Central memory CD8-positive, alpha-beta T cell (primary cell): ENCODE data around the gene ZNF451.
"Not testable (repeated sequence)": the region's sequence is repeated elsewhere in the genome, so short reads cannot be mapped to it uniquely, and the experiment has no call there.

Source experiments
- ATAC-seq: fragments of 150-1000 bp; cut with Tn5 transposase; replicated peaks from 2 replicates; pipeline ENCODE4 v1.10.0; 2022; ENCODE audit warnings: mild to moderate bottlenecking, moderate FRiP score, moderate number of reproducible peaks; ENCODE audit not compliant: poor library complexity, severe bottlenecking; ENCODE audit errors: extremely low read depth
- DNase-seq, 2 donors: peaks; one replicate each; pipeline ENCODE4 v3.0.0; 2021; ENCODE audit warnings: low spot score in 2 of 2
- H3K27ac Mint-ChIP-seq: one replicate; pipeline ENCODE4 v1.8.0; 2022; ENCODE audit warnings: low read depth, mild to moderate bottlenecking, moderate library complexity, mixed read lengths
- H3K27me3 Mint-ChIP-seq: one replicate; pipeline ENCODE4 v1.8.0; 2022; ENCODE audit warnings: mixed read lengths
- H3K36me3 Mint-ChIP-seq: one replicate; pipeline ENCODE4 v1.8.0; 2022; ENCODE audit warnings: mild to moderate bottlenecking, moderate library complexity, mixed read lengths; ENCODE audit not compliant: insufficient read depth
- H3K4me1 Mint-ChIP-seq: one replicate; pipeline ENCODE4 v1.8.0; 2022; ENCODE audit warnings: mixed read lengths
- H3K4me3 Mint-ChIP-seq: one replicate; pipeline ENCODE4 v1.8.0; 2022; ENCODE audit warnings: mild to moderate bottlenecking, moderate library complexity, mixed read lengths
- H3K9me3 Mint-ChIP-seq: one replicate; pipeline ENCODE4 v1.8.0; 2022; ENCODE audit warnings: mixed read lengths

The ZNF451 gene

DNA sequence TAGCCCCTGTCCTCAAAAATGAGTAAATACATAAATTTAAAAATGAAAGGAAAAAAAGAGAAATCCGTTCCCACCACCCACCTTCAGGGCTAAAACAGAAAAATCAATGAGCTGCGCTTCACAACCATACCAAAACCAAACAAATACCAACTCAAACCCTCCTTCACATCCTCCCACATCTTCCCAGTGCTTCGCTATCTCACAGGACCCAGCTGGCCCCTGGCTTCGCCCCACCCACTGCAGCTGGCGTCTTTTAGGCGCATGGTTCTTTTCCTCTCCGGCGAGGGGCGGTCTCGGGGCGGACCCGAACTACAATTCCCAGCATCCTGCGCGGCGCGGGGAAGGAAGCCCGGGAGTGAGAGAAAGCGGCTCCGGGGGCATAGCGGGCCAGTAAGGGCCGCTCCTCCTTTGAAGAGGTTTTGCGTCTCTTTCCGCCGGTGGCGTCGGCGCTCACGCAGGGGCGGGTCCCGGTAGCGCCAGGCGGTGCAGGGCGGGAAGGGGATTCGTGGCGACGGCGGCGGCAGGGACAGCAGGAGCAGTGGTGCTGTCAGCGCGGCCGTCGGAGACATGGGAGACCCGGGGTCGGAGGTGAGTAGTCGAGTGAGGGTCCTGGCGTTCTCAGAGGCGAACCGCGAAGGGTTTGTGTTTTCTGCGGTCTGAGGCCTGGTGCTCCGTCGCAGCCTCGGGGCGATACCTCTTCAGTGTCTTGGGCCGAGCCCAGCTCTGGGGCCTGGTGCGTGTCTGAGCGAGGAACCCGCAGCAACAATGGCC lies at the start of gene ZNF451:
Gene ZNF451, plus strand, starts transcription at position 502 of the 771 bp plus-strand sequence. Its CDS starts 66 bp downstream, at position 568.
- ATAC-seq (peak; percentile 88), DNase-seq (peak; percentile 90 to 94)
- Mint-ChIP-seq H3K4me1 (peaks cover 34% of the 10 kb centered on the region), H3K27me3 (no peaks in the 10 kb centered on the region), H3K4me3 (peak within 1 kb of the TSS; percentile 83), H3K36me3 (peaks cover 22% of the 10 kb centered on the region), H3K27ac (peak within 1 kb of the TSS; percentile 92), H3K9me3 (no peaks in the 10 kb centered on the region)

GRCh38 chr6:57044061-57044460 lies 45.9 kb upstream of the ZNF451 start:
- not testable (repeated sequence) for H3K9me3 Mint-ChIP-seq, ATAC-seq, H3K4me3 Mint-ChIP-seq, H3K36me3 Mint-ChIP-seq, DNase-seq, H3K27ac Mint-ChIP-seq
- Mint-ChIP-seq H3K27me3 (peaks cover 52% of the 10 kb centered on the region), H3K4me1 (peaks cover 24% of the 10 kb centered on the region)

- Mint-ChIP-seq H3K36me3 (peaks cover 8% of the 10 kb centered on the region), H3K9me3 (no peaks in the 10 kb centered on the region), H3K4me1 (peaks cover 29% of the 10 kb centered on the region), H3K27me3 (peaks cover 47% of the 10 kb centered on the region), H3K4me3 (no peak overlapping the region), H3K27ac (no peak overlapping the region)
- ATAC-seq (no peak), DNase-seq (no peak)
Observed at GRCh38 chr6:57044568-57044967, 45.4 kb upstream of the ZNF451 start.

- H3K4me1 Mint-ChIP-seq, result peaks cover 33% of the 10 kb centered on the region
- peak within 1 kb of the TSS; percentile 92 for H3K27ac Mint-ChIP-seq
- H3K27me3 Mint-ChIP-seq, result peaks cover 27% of the 10 kb centered on the region
- DNase-seq (peak; percentile 54 to 55), ATAC-seq (peak; percentile 69)
- peaks cover 11% of the 10 kb centered on the region for H3K36me3 Mint-ChIP-seq
- not testable (repeated sequence) for H3K9me3 Mint-ChIP-seq
- peak within 1 kb of the TSS; percentile 97 for H3K4me3 Mint-ChIP-seq
Observed at GRCh38 chr6:57046332-57047256, 43.4 kb upstream of the ZNF451 start, which contains the start of gene KIAA1586. TSS of gene KIAA1586 (plus strand) at chr6:57046693. CDS start at chr6:57046756, 63 bp downstream.

DNA sequence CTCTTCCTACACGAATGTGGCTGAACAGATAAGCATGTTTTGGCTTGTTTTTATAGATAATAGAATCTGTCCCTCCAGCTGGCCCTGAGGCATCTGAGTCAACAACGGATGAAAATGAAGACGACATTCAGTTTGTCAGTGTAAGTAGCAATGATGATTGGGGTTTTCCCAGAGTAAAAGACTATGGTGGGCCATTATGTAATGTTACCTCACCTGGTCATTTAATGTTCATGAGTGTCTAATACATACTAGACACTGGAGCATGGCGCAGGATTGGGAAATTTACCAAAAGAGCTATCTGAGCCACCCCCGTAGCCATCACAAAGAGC lies 42.8 kb upstream of the ZNF451 start:
- H3K27ac Mint-ChIP-seq, DNase-seq, H3K9me3 Mint-ChIP-seq, H3K4me3 Mint-ChIP-seq: not testable (repeated sequence)
- ATAC-seq, result peak; percentile 60
- Mint-ChIP-seq H3K4me1 (peaks cover 33% of the 10 kb centered on the region), H3K36me3 (peaks cover 13% of the 10 kb centered on the region), H3K27me3 (peaks cover 21% of the 10 kb centered on the region)

DNA sequence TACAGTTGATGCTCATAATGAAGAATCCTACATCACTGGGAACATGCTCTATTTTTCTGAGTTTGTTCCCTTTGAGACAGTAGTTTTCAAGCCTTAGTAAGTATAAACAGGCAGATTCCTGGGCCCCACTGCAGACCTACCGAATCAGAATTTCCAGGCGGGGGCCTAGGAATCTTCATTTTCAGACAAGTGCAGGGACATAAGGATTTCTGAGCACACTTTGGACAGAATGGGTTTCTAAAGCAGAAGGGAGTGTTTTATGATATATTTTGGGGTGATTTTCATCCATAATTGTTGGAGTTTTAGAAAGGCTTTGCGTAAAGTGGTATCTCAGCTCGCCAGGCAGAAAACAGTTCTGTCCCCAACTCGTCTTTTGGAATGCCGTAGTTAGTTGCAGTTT lies 42.1 kb upstream of the ZNF451 start:
- H3K4me3 Mint-ChIP-seq, result peak overlapping the region; percentile 41
- peak overlapping the region; percentile 67 for H3K27ac Mint-ChIP-seq
- peaks cover 33% of the 10 kb centered on the region for H3K4me1 Mint-ChIP-seq
- not testable (repeated sequence) for DNase-seq, ATAC-seq, H3K9me3 Mint-ChIP-seq
- peaks cover 16% of the 10 kb centered on the region for H3K27me3 Mint-ChIP-seq
- H3K36me3 Mint-ChIP-seq, result peaks cover 17% of the 10 kb centered on the region

DNA sequence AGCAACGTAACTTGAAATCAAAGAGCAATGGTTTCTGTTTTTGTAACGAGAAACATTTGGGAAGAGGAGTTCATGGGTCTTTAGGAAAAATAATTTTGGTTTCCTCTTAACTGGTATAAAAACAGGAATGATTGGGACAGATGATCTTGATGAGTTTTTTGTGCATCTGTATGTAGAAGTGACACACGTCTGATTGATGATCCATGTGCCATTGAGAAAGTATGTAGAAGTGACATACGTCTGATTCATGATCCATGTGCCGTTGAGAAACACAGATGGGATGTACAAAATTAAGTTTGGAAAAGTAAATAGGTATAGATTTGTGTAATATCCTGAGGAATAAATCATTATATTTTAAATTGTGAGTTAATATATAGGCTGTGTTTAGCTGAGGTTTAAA lies 41.4 kb upstream of the ZNF451 start:
- ATAC-seq (no peak), DNase-seq (no peak)
- Mint-ChIP-seq H3K36me3 (peaks cover 22% of the 10 kb centered on the region), H3K9me3 (no peaks in the 10 kb centered on the region), H3K4me1 (peaks cover 33% of the 10 kb centered on the region), H3K27ac (no peak overlapping the region), H3K4me3 (peak overlapping the region; percentile 41), H3K27me3 (peaks cover 9% of the 10 kb centered on the region)

DNA sequence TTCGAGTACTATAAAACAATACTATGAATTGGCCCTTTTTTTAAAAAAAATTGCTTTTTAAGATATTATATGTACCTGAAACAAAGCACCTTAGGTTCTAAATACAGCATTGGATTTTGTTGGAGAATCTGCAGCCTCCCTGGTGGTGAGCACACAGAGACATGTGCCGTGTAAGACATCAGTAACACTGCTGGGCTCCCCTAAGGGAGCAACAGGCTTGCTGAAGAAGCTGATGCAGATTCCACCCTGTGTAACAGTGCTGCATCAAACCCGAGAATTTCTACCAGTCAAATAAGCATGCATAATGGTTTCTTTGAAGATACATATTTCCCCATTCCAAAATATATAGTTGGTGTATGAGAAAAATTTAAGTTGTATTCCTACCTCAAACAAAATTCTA lies 26.1 kb upstream of the ZNF451 start:
- Mint-ChIP-seq H3K4me3 (no peak overlapping the region), H3K27me3 (no peaks in the 10 kb centered on the region), H3K36me3 (peaks cover 22% of the 10 kb centered on the region), H3K4me1 (no peaks in the 10 kb centered on the region), H3K9me3 (no peaks in the 10 kb centered on the region), H3K27ac (no peak overlapping the region)
- no peak for DNase-seq
- ATAC-seq, result no peak

- no peak for ATAC-seq
- H3K4me1 Mint-ChIP-seq, result no peaks in the 10 kb centered on the region
- no peaks in the 10 kb centered on the region for H3K9me3 Mint-ChIP-seq
- no peaks in the 10 kb centered on the region for H3K27me3 Mint-ChIP-seq
- DNase-seq, result no peak
- H3K27ac Mint-ChIP-seq, result no peak overlapping the region
- no peak overlapping the region for H3K4me3 Mint-ChIP-seq
- peaks cover 22% of the 10 kb centered on the region for H3K36me3 Mint-ChIP-seq
Observed at GRCh38 chr6:57064809-57065208, 25.2 kb upstream of the ZNF451 start.

- Mint-ChIP-seq H3K36me3 (peaks cover 12% of the 10 kb centered on the region), H3K4me1 (no peaks in the 10 kb centered on the region), H3K4me3 (no peak overlapping the region), H3K27ac (no peak overlapping the region), H3K27me3 (no peaks in the 10 kb centered on the region), H3K9me3 (no peaks in the 10 kb centered on the region)
- ATAC-seq (no peak), DNase-seq (no peak)
Observed at GRCh38 chr6:57068061-57068460, 21.9 kb upstream of the ZNF451 start.

- H3K36me3 Mint-ChIP-seq, result peaks cover 9% of the 10 kb centered on the region
- H3K4me1 Mint-ChIP-seq, result no peaks in the 10 kb centered on the region
- ATAC-seq (no peak), DNase-seq (no peak)
- no peak overlapping the region for H3K4me3 Mint-ChIP-seq
- no peak overlapping the region for H3K27ac Mint-ChIP-seq
- H3K27me3 Mint-ChIP-seq, result no peaks in the 10 kb centered on the region
- H3K9me3 Mint-ChIP-seq, result no peaks in the 10 kb centered on the region
Observed at GRCh38 chr6:57069228-57069627, 20.8 kb upstream of the ZNF451 start.

- H3K27ac Mint-ChIP-seq, result no peak overlapping the region
- H3K9me3 Mint-ChIP-seq, result no peaks in the 10 kb centered on the region
- H3K36me3 Mint-ChIP-seq, result peaks cover 7% of the 10 kb centered on the region
- DNase-seq (no peak), ATAC-seq (no peak)
- no peaks in the 10 kb centered on the region for H3K27me3 Mint-ChIP-seq
- no peaks in the 10 kb centered on the region for H3K4me1 Mint-ChIP-seq
- no peak overlapping the region for H3K4me3 Mint-ChIP-seq
Observed at GRCh38 chr6:57069920-57070331, 20.1 kb upstream of the ZNF451 start.
